H1 (cell line): ENCODE data around the gene NOP9. TPM values are rescaled to one million over a fixed set of nuclear protein-coding genes. Genes with fewer than 3 reads are reported as not detected.

Source experiments
- CTCF ChIA-PET: fragments of 300-600 bp; sonication (Branson Sonifier 250); formaldehyde crosslinking; loops from one replicate; lab custom pipeline; 2021; ENCODE audit not compliant: partially characterized antibody; lab: Charles Lee
- POLR2A ChIA-PET: fragments of 300-600 bp; sonication (Branson Sonifier 250); formaldehyde crosslinking; loops from one replicate; lab custom pipeline; 2021; ENCODE audit warnings: inconsistent platforms; ENCODE audit not compliant: partially characterized antibody; lab: Charles Lee
- DNase-seq, 2 experiments: peaks; one replicate each; pipeline versions ENCODE4 v3.0.0 to v3.0.0-alpha.2; 2010 to 2022; ENCODE audit warnings: low spot score in 2 of 2, low read depth in 1 of 2, mixed read lengths in 1 of 2
- FAIRE-seq: peaks from 2 replicates; lab custom pipeline; 2011; peaks lifted over from hg19 to GRCh38; lab: Jason Lieb, UNC
- H2AFZ ChIP-seq: 2 replicates; pipeline ENCODE4 v1.8.1; 2012; ENCODE audit warnings: low read length, inconsistent platforms
- H2AK5ac ChIP-seq: 2 replicates; pipeline ENCODE4 v1.6.1; 2013; ENCODE audit warnings: low read depth, low read length
- H2BK120ac ChIP-seq: replicated peaks from 2 replicates; pipeline ENCODE3; 2013; ENCODE audit warnings: low read depth, low read length, inconsistent platforms
- H2BK12ac ChIP-seq: 2 replicates; pipeline ENCODE4 v1.6.1; 2013; ENCODE audit warnings: low read depth, low read length
- H2BK15ac ChIP-seq: 2 replicates; pipeline ENCODE4 v1.6.1; 2013; ENCODE audit warnings: low read length
- H2BK20ac ChIP-seq: 2 replicates; pipeline ENCODE4 v1.6.1; 2013; ENCODE audit warnings: low read length
- H2BK5ac ChIP-seq: 2 replicates; pipeline ENCODE4 v1.6.1; 2013; ENCODE audit warnings: low read depth, low read length
- H3K14ac ChIP-seq: 2 replicates; pipeline ENCODE4 v1.6.1; 2013; ENCODE audit warnings: inconsistent platforms; ENCODE audit not compliant: insufficient read length
- H3K18ac ChIP-seq: 2 replicates; pipeline ENCODE4 v1.6.1; 2013; ENCODE audit warnings: low read length; ENCODE audit errors: extremely low read depth
- H3K23ac ChIP-seq: 2 replicates; pipeline ENCODE4 v1.6.1; 2013; ENCODE audit warnings: inconsistent platforms; ENCODE audit not compliant: insufficient read length
- H3K23me2 ChIP-seq: 2 replicates; pipeline ENCODE4 v1.6.1; 2013; ENCODE audit warnings: low read depth, low read length
- H3K27ac ChIP-seq: 2 replicates; pipeline ENCODE4 v1.6.1; 2011; ENCODE audit warnings: low read depth, low read length, inconsistent platforms
- H3K27me3 ChIP-seq, 4 experiments: replicated peaks in 1 of 4; 1 replicate in 1 of 4; 2 replicates in 3 of 4; pipeline versions ENCODE4 v1.6.1 to v1.8.1; 2011 to 2013; ENCODE audit warnings: low read length in 3 of 4, mild to moderate bottlenecking in 3 of 4, inconsistent platforms in 2 of 4, mixed read lengths in 2 of 4, moderate library complexity in 1 of 4; ENCODE audit not compliant: control insufficient read depth in 3 of 4, insufficient read depth in 3 of 4; ENCODE audit errors: extremely low read depth in 1 of 4
- H3K36me3 ChIP-seq, 4 experiments: 2 replicates each; pipeline versions ENCODE4 v1.6.1 to v1.8.1; 2011 to 2013; ENCODE audit warnings: mild to moderate bottlenecking in 4 of 4, low read length in 3 of 4, moderate library complexity in 2 of 4, control low read depth in 1 of 4, inconsistent platforms in 1 of 4; ENCODE audit not compliant: insufficient read depth in 4 of 4, control insufficient read depth in 2 of 4
- H3K4ac ChIP-seq: replicated peaks from 2 replicates; pipeline ENCODE3; 2013; ENCODE audit warnings: low read length, low read depth, mixed read lengths, inconsistent platforms; ENCODE audit not compliant: insufficient read length
- H3K4me1 ChIP-seq, 4 experiments: replicated peaks in 1 of 4; 1 replicate in 1 of 4; 2 replicates in 3 of 4; pipeline versions ENCODE4 v1.6.1 to v1.8.1; 2011 to 2013; ENCODE audit warnings: low read length in 3 of 4, inconsistent platforms in 2 of 4, mixed read lengths in 1 of 4; ENCODE audit not compliant: insufficient read depth in 4 of 4, control insufficient read depth in 3 of 4
- H3K4me2 ChIP-seq, 2 experiments: 2 replicates each; pipeline versions ENCODE4 v1.6.1 to v1.8.1; 2011 to 2013; ENCODE audit warnings: low read depth in 2 of 2, low read length in 2 of 2, control low read depth in 1 of 2, inconsistent platforms in 1 of 2, mild to moderate bottlenecking in 1 of 2; ENCODE audit not compliant: insufficient read depth in 1 of 2
- H3K4me3 ChIP-seq, 4 experiments: fragments of 200-600, 300-600 bp in 1 of 4; sonication (generic), shearing (Covaris generic), sonication (Bioruptor Twin) in 1 of 4; 2 replicates each; pipeline versions ENCODE4 v1.5.1 to v1.8.1; 2011 to 2016; ENCODE audit warnings: low read length in 4 of 4, low read depth in 3 of 4, control low read depth in 2 of 4, inconsistent platforms in 2 of 4, mild to moderate bottlenecking in 2 of 4, mixed read lengths in 1 of 4, moderate library complexity in 1 of 4; ENCODE audit not compliant: insufficient read depth in 2 of 4; ENCODE audit errors: extremely low read depth in 1 of 4
- H3K56ac ChIP-seq: replicated peaks from 2 replicates; pipeline ENCODE3; 2013; ENCODE audit warnings: low read depth, mild to moderate bottlenecking, mixed read lengths, low read length, inconsistent platforms; ENCODE audit not compliant: insufficient read length
- H3K79me1 ChIP-seq: 2 replicates; pipeline ENCODE4 v1.6.1; 2013; ENCODE audit warnings: low read depth, low read length, control low read depth
- H3K79me2 ChIP-seq, 2 experiments: 2 replicates each; pipeline versions ENCODE4 v1.6.1 to v1.8.1; 2012 to 2013; ENCODE audit warnings: low read length in 2 of 2, mild to moderate bottlenecking in 2 of 2, inconsistent platforms in 1 of 2; ENCODE audit not compliant: insufficient read depth in 2 of 2, control insufficient read depth in 1 of 2
- H3K9ac ChIP-seq, 4 experiments: replicated peaks in 1 of 4; 1 replicate in 1 of 4; 2 replicates in 3 of 4; pipeline versions ENCODE4 v1.6.1 to v1.8.1; 2011 to 2013; ENCODE audit warnings: low read depth in 3 of 4, low read length in 3 of 4, control low read depth in 2 of 4, mild to moderate bottlenecking in 2 of 4, moderate library complexity in 2 of 4, inconsistent platforms in 1 of 4; ENCODE audit errors: extremely low read depth in 1 of 4
- H3K9me3 ChIP-seq, 2 experiments: 2 replicates each; pipeline versions ENCODE4 v1.6.1 to v1.8.1; 2012 to 2013; ENCODE audit warnings: mild to moderate bottlenecking in 2 of 2, moderate library complexity in 2 of 2, control low read depth in 1 of 2, inconsistent platforms in 1 of 2, low read depth in 1 of 2, low read length in 1 of 2, mixed read lengths in 1 of 2; ENCODE audit not compliant: insufficient read depth in 2 of 2
- H4K20me1 ChIP-seq, 2 experiments: replicated peaks in 1 of 2; 2 replicates each; pipeline versions ENCODE3 to v1.8.1; 2011 to 2013; ENCODE audit warnings: inconsistent platforms in 2 of 2, low read length in 2 of 2, mild to moderate bottlenecking in 1 of 2; ENCODE audit not compliant: insufficient read depth in 2 of 2, control insufficient read depth in 1 of 2
- H4K5ac ChIP-seq: 2 replicates; pipeline ENCODE4 v1.6.1; 2013; ENCODE audit warnings: low read length, low read depth, mixed read lengths, inconsistent platforms; ENCODE audit not compliant: insufficient read length
- H4K8ac ChIP-seq: 2 replicates; pipeline ENCODE4 v1.8.0; 2013; ENCODE audit warnings: mild to moderate bottlenecking, moderate library complexity, low read length, inconsistent platforms; ENCODE audit not compliant: insufficient read depth; ENCODE audit errors: extremely low read depth
- H4K91ac ChIP-seq: replicated peaks from 2 replicates; pipeline ENCODE3; 2013; ENCODE audit warnings: low read length, mixed read lengths, inconsistent platforms; ENCODE audit not compliant: insufficient read length
- JUND ChIP-seq: IDR thresholded peaks from 2 replicates; pipeline ENCODE4 v1.6.1; 2011; ENCODE audit warnings: mild to moderate bottlenecking, improper control_type of control experiment, low read length
- MAFK ChIP-seq: IDR thresholded peaks from 2 replicates; pipeline ENCODE4 v1.6.1; 2012; ENCODE audit warnings: low read depth, mild to moderate bottlenecking, improper control_type of control experiment, low read length
- PHF8 ChIP-seq: fragments of 200-600 bp; sonication (generic); conservative IDR thresholded peaks from 2 replicates; pipeline ENCODE4 v1.7.1; 2012; ENCODE audit warnings: low read depth, mild to moderate bottlenecking, inconsistent platforms, low read length, moderate library complexity
- SIX5 ChIP-seq: IDR thresholded peaks from 2 replicates; pipeline ENCODE4 v1.6.1; 2011; ENCODE audit warnings: mild to moderate bottlenecking, low read depth, low read length
- SUZ12 ChIP-seq: fragments of 200-600 bp; sonication (generic); IDR thresholded peaks from 2 replicates; pipeline ENCODE4 v1.6.1; 2012; ENCODE audit warnings: mild to moderate bottlenecking, inconsistent platforms, low read length, moderate library complexity, mixed read lengths
- WGBS, 2 experiments: shearing (Covaris generic) in 1 of 2; methylation state at CpG; one replicate each; pipeline versions ENCODE4 v1.1.6 to v1.1.7; 2013 to 2015; ENCODE audit warnings: low lambda C conversion rate in 2 of 2, mixed read lengths in 2 of 2, inconsistent platforms in 1 of 2, low coverage in 1 of 2, missing lambda C conversion rate in 1 of 2; ENCODE audit not compliant: insufficient replicate concordance in 2 of 2, insufficient coverage in 1 of 2, insufficient read length in 1 of 2; ENCODE audit errors: extremely low coverage in 1 of 2, missing lambda C conversion rate in 1 of 2; 5-methylcytosine and 5-hydroxymethylcytosine counted together
- polyA plus RNA-seq, 7 experiments: library from polyadenylated mRNA; depleted of rRNA in 3 of 7; stranded (reverse) in 5 of 7; unstranded in 2 of 7; fragments of >200 nt in 5 of 7; fragments of 200-250 nt in 2 of 7; gene quantifications; 1 replicate in 5 of 7; 2 replicates in 1 of 7; 4 replicates in 1 of 7; pipeline versions ENCODE4 v1.2.1 to v1.2.3, GENCODE V29; 2011 to 2013; ENCODE audit warnings: missing spikeins in 2 of 7, mixed read lengths in 2 of 7
- total RNA-seq: library from RNA; stranded (reverse); fragmentation: NEBNext Ultra II Directional; extraction: Animal tissue kit (Norgen Biotek cat#: 25700); gene quantifications from 2 replicates; pipeline ENCODE4 v1.2.1, GENCODE V29; 2021

Gene NOP9
- total and polyA plus RNA-seq, 2 of the 8 experiments (the other 6 are each of a cell fraction or from before 2014, with no cell fraction given), result 17.8 to 34.8 TPM

GRCh38 chr14:24261969-24262327 lies 37.7 kb upstream of the NOP9 start:
- POLR2A ChIA-PET, result interaction anchor here (0.8 to 2.5 kb wide), 9 partner anchors 9 to 68 kb away, joined by 3 to 13 read pairs (median 4); partner anchors contain the start of genes RABGGTA, TINF2 and TM9SF1
- H3K36me3 ChIP-seq, result no peaks in the 10 kb centered on the region; a peak in 3 of 8 replicates
- 92% methylated on average over 19 of the region's 19 CpGs; no CpG with 5 or more reads in 1 of the 2 experiments for WGBS, 2 experiments
- TF ChIP-seq SIX5 (no peak), JUND (no peak), MAFK (no peak), SUZ12 (no peak), PHF8 (no peak)

More at GRCh38 chr14:24261969-24262327, 37.7 kb upstream of the NOP9 start:
- peaks cover 0 to 2% (median 0%) of the 10 kb centered on the region in 4 experiments; a peak in 1 of 7 replicates for H3K4me1 ChIP-seq
- no peaks in the 10 kb centered on the region; a peak in 1 of 7 replicates for H3K27me3 ChIP-seq
- H2BK120ac ChIP-seq, result no peak overlapping the region
- peaks cover 0 to 2% of the 10 kb centered on the region in 2 experiments for H4K20me1 ChIP-seq
- no peak overlapping the region for H3K27ac ChIP-seq
- no peak overlapping the region for H3K56ac ChIP-seq
- no peak overlapping the region for H4K91ac ChIP-seq
- H3K23ac ChIP-seq, result no peak overlapping the region
- H3K4ac ChIP-seq, result no peak overlapping the region
- no peak overlapping the region for H2BK12ac ChIP-seq
- FAIRE-seq (no peak), DNase-seq (no peak)
- H4K8ac ChIP-seq, result no peak overlapping the region
- H3K18ac ChIP-seq, result no peak overlapping the region
- H2BK15ac ChIP-seq, result no peak overlapping the region
- no peak overlapping the region for H3K9ac ChIP-seq
- H3K9me3 ChIP-seq, result no peaks in the 10 kb centered on the region
- H3K23me2 ChIP-seq, result no peaks in the 10 kb centered on the region
- H2AK5ac ChIP-seq, result no peak overlapping the region
- no peaks in the 10 kb centered on the region for H3K79me2 ChIP-seq
- CTCF ChIA-PET, result interaction anchor here (0.6 to 6.2 kb wide), 13 partner anchors 8 to 1286 kb away, joined by 3 to 30 read pairs (median 5); partner anchors contain the start of genes RABGGTA and TINF2
- H4K5ac ChIP-seq, result no peak overlapping the region
- no peak overlapping the region for H3K14ac ChIP-seq
- no peak overlapping the region for H2BK5ac ChIP-seq
- H2BK20ac ChIP-seq, result no peak overlapping the region
- H2AFZ ChIP-seq, result no peak overlapping the region
- no peaks in the 10 kb centered on the region for H3K79me1 ChIP-seq
- no peak overlapping the region for H3K4me3 ChIP-seq
- H3K4me2 ChIP-seq, result no peak overlapping the region
